ENCODE measurements around the gene NPHP4. TPM values are rescaled to one million over a fixed set of nuclear protein-coding genes. Genes with fewer than 3 reads are reported as not detected.

Gene NPHP4
- total and polyA plus RNA-seq, 9 of the 15 experiments (the other 6 are each of a cell fraction or from before 2014, with no cell fraction given): 0.52 to 26.2 (median 6.7) TPM

GRCh38 chr1:5992026-5992813, at the start of gene NPHP4 (continued):
- TF ChIP-seq ZHX1 (conservative IDR thresholded peaks at IDR 0.05; ENCODE audit: low read length) (no peak), SMARCB1 (IDR thresholded peaks at IDR 0.05; ENCODE audit: insufficient read length, low read depth) (no peak), PYGO2 (tag; IDR thresholded peaks at IDR 0.05) (no peak), DMBX1 (CRISPR knock-in tag; IDR thresholded peaks at IDR 0.05; ENCODE audit: borderline replicate concordance) (no peak), ZNF699 (CRISPR knock-in tag; IDR thresholded peaks at IDR 0.05; ENCODE audit: insufficient replicate concordance) (no peak), NCOR1 (IDR thresholded peaks at IDR 0.05) (no peak), ZNF217 (CRISPR knock-in tag; IDR thresholded peaks at IDR 0.05) (no peak), TOE1 (IDR thresholded peaks at IDR 0.05; ENCODE audit: borderline replicate concordance) (peak; percentile 96), TOE1 (CRISPR knock-in tag; IDR thresholded peaks at IDR 0.05; ENCODE audit: borderline replicate concordance, low read depth) (no peak), GTF3C2 (IDR thresholded peaks at IDR 0.05; ENCODE audit: borderline replicate concordance, extremely low read depth, insufficient read length) (no peak), ARID3B (CRISPR knock-in tag; IDR thresholded peaks at IDR 0.05; ENCODE audit: borderline replicate concordance) (no peak), TEAD2 (tag; IDR thresholded peaks at IDR 0.05) (no peak), RFX7 (CRISPR knock-in tag; IDR thresholded peaks at IDR 0.05) (no peak), ZNF512 (tag; IDR thresholded peaks at IDR 0.05) (no peak), BCOR (IDR thresholded peaks at IDR 0.05) (no peak), SRSF9 (IDR thresholded peaks at IDR 0.05; ENCODE audit: borderline replicate concordance, low read depth, low read length) (no peak), MCM7 (IDR thresholded peaks at IDR 0.05) (no peak)
